ENCODE results near the gene CCR6. TPM values are rescaled to one million over a fixed set of nuclear protein-coding genes. Genes with fewer than 3 reads are reported as not detected.
"Not testable (repeated sequence)": the region's sequence is repeated elsewhere in the genome, so short reads cannot be mapped to it uniquely, and the experiment has no call there.

The CCR6 gene
- total and polyA plus RNA-seq, 2 donors, result 2.1 to 2.7 TPM

DNA sequence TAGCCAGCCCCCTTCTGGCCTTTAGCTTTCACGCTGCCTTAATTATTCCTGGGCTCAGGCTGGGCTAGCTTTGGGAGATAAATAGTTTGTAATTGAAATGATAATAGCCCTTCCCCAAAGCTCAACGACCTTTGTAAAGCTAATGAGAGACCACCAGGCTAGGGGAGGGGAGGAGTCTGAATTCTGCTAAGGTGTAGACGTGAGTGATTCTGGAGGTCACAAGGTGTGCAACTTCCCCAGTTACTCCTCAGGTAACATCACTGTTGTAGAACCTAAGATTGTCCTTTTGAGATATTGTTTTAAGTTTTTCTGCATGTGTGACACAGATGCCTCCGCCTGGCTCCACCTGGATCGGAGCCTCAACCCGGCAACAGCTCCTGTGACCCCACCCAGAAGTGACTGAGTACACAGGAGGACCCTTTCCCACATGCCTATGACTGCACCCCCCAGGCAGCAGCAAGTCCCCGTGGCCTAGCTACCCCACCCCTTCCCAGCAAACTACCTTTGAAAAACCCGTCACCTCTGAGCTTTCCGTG lies 40.6 kb downstream of the CCR6 start:
- Histone ChIP-seq H3K9me3 (ENCODE audit: control insufficient read depth in 2 of 2, insufficient read depth in 1 of 2, low read length in 1 of 2) (no peaks in the 10 kb centered on the region), H3K4me1 (ENCODE audit: control insufficient read depth in 2 of 2, insufficient read depth in 2 of 2, low read length in 2 of 2) (no peaks in the 10 kb centered on the region), H3K27ac (ENCODE audit: low read depth in 1 of 2, low read length in 1 of 2) (no peak overlapping the region), H3K4me3 (ENCODE audit: low read length in 2 of 2) (no peak overlapping the region), H3K27me3 (ENCODE audit: control insufficient read depth in 2 of 2, insufficient read depth in 1 of 2, low read length in 1 of 2) (peaks cover 0 to 2% of the 10 kb centered on the region in 2 donors), H3K36me3 (ENCODE audit: control insufficient read depth in 2 of 2, insufficient read depth in 2 of 2, low read length in 1 of 2) (no peaks in the 10 kb centered on the region)
- no peak for DNase-seq (ENCODE audit: low read depth in 6 of 9, low spot score in 9 of 9)
- 93% methylated on average over 9 of the region's 9 CpGs for WGBS

- Histone ChIP-seq H3K4me3 (ENCODE audit: low read length in 2 of 2) (no peak overlapping the region), H3K9me3 (ENCODE audit: control insufficient read depth in 2 of 2, insufficient read depth in 1 of 2, low read length in 1 of 2) (no peaks in the 10 kb centered on the region), H3K27me3 (ENCODE audit: control insufficient read depth in 2 of 2, insufficient read depth in 1 of 2, low read length in 1 of 2) (peaks cover 0 to 2% of the 10 kb centered on the region in 2 donors), H3K36me3 (ENCODE audit: control insufficient read depth in 2 of 2, insufficient read depth in 2 of 2, low read length in 1 of 2) (no peaks in the 10 kb centered on the region), H3K27ac (ENCODE audit: low read depth in 1 of 2, low read length in 1 of 2) (no peak overlapping the region), H3K4me1 (ENCODE audit: control insufficient read depth in 2 of 2, insufficient read depth in 2 of 2, low read length in 2 of 2) (no peaks in the 10 kb centered on the region)
- WGBS, result 76% methylated on average over 3 of the region's 3 CpGs
- no peak for DNase-seq (ENCODE audit: low read depth in 6 of 9, low spot score in 9 of 9)
Measured at GRCh38 chr6:167164261-167164660, 41.4 kb downstream of the CCR6 start.

DNA sequence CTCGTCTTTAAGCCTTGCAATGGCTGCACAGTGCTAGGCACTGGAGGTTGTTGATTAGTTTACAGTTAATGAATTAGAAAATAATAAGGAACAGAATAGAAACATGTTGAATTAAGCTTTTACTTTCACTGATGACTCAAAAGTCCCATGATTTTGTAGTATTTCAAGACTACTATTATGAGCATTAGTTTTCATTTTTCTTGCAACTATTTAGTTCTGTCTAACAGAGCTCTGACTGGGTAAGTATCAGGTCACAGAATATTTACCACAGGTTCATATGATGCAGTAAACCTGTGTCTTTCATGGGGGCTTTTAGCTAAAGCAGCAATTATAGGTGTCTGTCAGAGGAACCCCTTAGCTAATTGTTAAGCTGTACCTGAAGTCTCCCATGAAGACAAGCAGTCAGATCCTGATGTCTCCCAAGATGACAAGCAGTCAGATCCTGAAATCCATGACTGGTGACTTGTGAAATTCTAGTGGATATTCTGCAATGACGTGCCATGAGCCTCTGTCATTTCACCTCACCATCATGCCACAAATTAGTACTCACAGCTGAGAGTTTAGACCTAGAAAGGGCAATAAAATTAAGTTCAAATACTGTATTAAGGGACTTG lies 43.1 kb downstream of the CCR6 start:
- no peak overlapping the region for H3K4me3 ChIP-seq (ENCODE audit: low read length in 2 of 2)
- H3K4me1 ChIP-seq (ENCODE audit: control insufficient read depth in 2 of 2, insufficient read depth in 2 of 2, low read length in 2 of 2), result no peaks in the 10 kb centered on the region
- no peaks in the 10 kb centered on the region for H3K36me3 ChIP-seq (ENCODE audit: control insufficient read depth in 2 of 2, insufficient read depth in 2 of 2, low read length in 1 of 2)
- no peak overlapping the region for H3K27ac ChIP-seq (ENCODE audit: low read depth in 1 of 2, low read length in 1 of 2)
- peaks cover 0 to 2% of the 10 kb centered on the region in 2 donors for H3K27me3 ChIP-seq (ENCODE audit: control insufficient read depth in 2 of 2, insufficient read depth in 1 of 2, low read length in 1 of 2)
- DNase-seq (ENCODE audit: low read depth in 6 of 9, low spot score in 9 of 9), result no peak
- no peaks in the 10 kb centered on the region for H3K9me3 ChIP-seq (ENCODE audit: control insufficient read depth in 2 of 2, insufficient read depth in 1 of 2, low read length in 1 of 2)
- WGBS, result 90% methylated on average over 2 of the region's 2 CpGs

GRCh38 chr6:167167699-167168098 lies 44.8 kb downstream of the CCR6 start:
- WGBS, result 72% methylated on average over 8 of the region's 10 CpGs
- DNase-seq (ENCODE audit: low read depth in 6 of 9, low spot score in 9 of 9), result not testable (repeated sequence)

DNA sequence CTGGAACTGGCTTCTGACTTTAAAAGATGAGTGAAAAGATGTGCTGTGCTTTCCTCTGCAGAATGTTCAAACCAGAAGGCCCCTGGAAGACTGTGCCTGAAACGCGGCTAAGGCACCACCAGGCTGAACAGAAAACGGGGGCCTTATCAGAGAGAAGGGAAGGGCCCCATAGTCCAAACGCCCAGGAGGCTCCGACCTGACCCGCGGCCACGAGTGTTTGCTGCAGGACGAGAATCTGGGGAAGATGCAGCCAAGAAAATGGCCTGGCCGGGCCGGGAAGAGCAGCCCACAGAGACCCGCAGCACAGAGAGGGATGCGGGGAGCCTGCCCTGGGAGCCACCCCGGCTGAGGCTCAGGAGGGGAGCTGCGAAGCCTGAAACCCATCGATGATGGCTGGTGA lies 45.4 kb downstream of the CCR6 start:
- H3K4me1 ChIP-seq (ENCODE audit: control insufficient read depth in 2 of 2, insufficient read depth in 2 of 2, low read length in 2 of 2); H3K4me3 ChIP-seq (ENCODE audit: low read length in 2 of 2); DNase-seq (ENCODE audit: low read depth in 6 of 9, low spot score in 9 of 9); H3K27ac ChIP-seq (ENCODE audit: low read depth in 1 of 2, low read length in 1 of 2); H3K9me3 ChIP-seq (ENCODE audit: control insufficient read depth in 2 of 2, insufficient read depth in 1 of 2, low read length in 1 of 2); H3K36me3 ChIP-seq (ENCODE audit: control insufficient read depth in 2 of 2, insufficient read depth in 2 of 2, low read length in 1 of 2); H3K27me3 ChIP-seq (ENCODE audit: control insufficient read depth in 2 of 2, insufficient read depth in 1 of 2, low read length in 1 of 2): not testable (repeated sequence)
- WGBS, result 89% methylated on average over 13 of the region's 16 CpGs

More at GRCh38 chr6:167167699-167168098, 44.8 kb downstream of the CCR6 start:
- not testable (repeated sequence) for H3K27ac ChIP-seq (ENCODE audit: low read depth in 1 of 2, low read length in 1 of 2); H3K4me3 ChIP-seq (ENCODE audit: low read length in 2 of 2); H3K4me1 ChIP-seq (ENCODE audit: control insufficient read depth in 2 of 2, insufficient read depth in 2 of 2, low read length in 2 of 2); H3K27me3 ChIP-seq (ENCODE audit: control insufficient read depth in 2 of 2, insufficient read depth in 1 of 2, low read length in 1 of 2); H3K36me3 ChIP-seq (ENCODE audit: control insufficient read depth in 2 of 2, insufficient read depth in 2 of 2, low read length in 1 of 2); H3K9me3 ChIP-seq (ENCODE audit: control insufficient read depth in 2 of 2, insufficient read depth in 1 of 2, low read length in 1 of 2)

DNA sequence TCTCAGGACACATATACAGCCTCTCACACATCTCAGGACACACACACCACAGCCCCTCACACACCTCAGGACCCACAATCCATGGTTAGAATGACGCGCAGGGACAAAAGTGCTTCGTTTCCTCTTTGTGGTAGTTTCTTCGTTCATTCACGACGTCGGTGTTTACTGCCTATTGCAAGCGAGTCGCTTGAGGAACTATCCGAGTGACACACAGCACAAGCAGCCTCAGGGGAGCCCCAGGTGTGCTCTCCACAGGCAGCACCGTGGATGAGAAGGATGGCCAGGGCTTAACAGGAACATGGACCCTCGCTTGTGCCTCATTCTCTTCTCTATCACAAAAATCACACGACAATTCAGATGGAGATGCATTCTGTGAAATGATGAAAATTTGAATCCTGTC lies 47.0 kb downstream of the CCR6 start:
- 75% methylated on average over 4 of the region's 13 CpGs for WGBS
- not testable (repeated sequence) for H3K36me3 ChIP-seq (ENCODE audit: control insufficient read depth in 2 of 2, insufficient read depth in 2 of 2, low read length in 1 of 2); DNase-seq (ENCODE audit: low read depth in 6 of 9, low spot score in 9 of 9); H3K27ac ChIP-seq (ENCODE audit: low read depth in 1 of 2, low read length in 1 of 2); H3K9me3 ChIP-seq (ENCODE audit: control insufficient read depth in 2 of 2, insufficient read depth in 1 of 2, low read length in 1 of 2); H3K27me3 ChIP-seq (ENCODE audit: control insufficient read depth in 2 of 2, insufficient read depth in 1 of 2, low read length in 1 of 2); H3K4me1 ChIP-seq (ENCODE audit: control insufficient read depth in 2 of 2, insufficient read depth in 2 of 2, low read length in 2 of 2); H3K4me3 ChIP-seq (ENCODE audit: low read length in 2 of 2)

GRCh38 chr6:167171300-167171699 lies 48.4 kb downstream of the CCR6 start:
- not testable (repeated sequence) for H3K36me3 ChIP-seq (ENCODE audit: control insufficient read depth in 2 of 2, insufficient read depth in 2 of 2, low read length in 1 of 2); H3K27me3 ChIP-seq (ENCODE audit: control insufficient read depth in 2 of 2, insufficient read depth in 1 of 2, low read length in 1 of 2); H3K27ac ChIP-seq (ENCODE audit: low read depth in 1 of 2, low read length in 1 of 2); H3K9me3 ChIP-seq (ENCODE audit: control insufficient read depth in 2 of 2, insufficient read depth in 1 of 2, low read length in 1 of 2); DNase-seq (ENCODE audit: low read depth in 6 of 9, low spot score in 9 of 9); H3K4me3 ChIP-seq (ENCODE audit: low read length in 2 of 2); H3K4me1 ChIP-seq (ENCODE audit: control insufficient read depth in 2 of 2, insufficient read depth in 2 of 2, low read length in 2 of 2)
- WGBS, result 94% methylated on average over 11 of the region's 11 CpGs

DNA sequence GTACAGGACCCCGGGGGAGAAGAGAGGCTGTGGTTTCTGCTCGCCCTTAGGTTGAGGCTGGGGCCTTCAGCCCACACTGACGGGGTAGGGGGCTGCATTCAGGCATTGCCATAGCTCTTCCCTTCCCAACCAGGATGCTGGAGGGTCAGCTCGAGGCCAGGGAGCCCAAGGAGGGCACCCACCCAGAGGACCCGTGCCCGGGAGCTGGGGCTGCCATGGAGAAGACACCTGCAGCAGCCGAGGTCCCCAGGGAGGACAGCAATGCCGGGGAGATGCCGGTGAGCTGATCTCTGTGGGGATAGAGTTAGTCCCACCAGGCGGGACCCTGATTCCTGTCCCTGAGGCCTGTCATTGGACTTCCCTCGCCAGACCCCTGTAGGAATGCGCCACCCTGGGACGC lies 49.1 kb downstream of the CCR6 start:
- DNase-seq (ENCODE audit: low read depth in 6 of 9, low spot score in 9 of 9); H3K27me3 ChIP-seq (ENCODE audit: control insufficient read depth in 2 of 2, insufficient read depth in 1 of 2, low read length in 1 of 2); H3K4me1 ChIP-seq (ENCODE audit: control insufficient read depth in 2 of 2, insufficient read depth in 2 of 2, low read length in 2 of 2); H3K9me3 ChIP-seq (ENCODE audit: control insufficient read depth in 2 of 2, insufficient read depth in 1 of 2, low read length in 1 of 2); H3K4me3 ChIP-seq (ENCODE audit: low read length in 2 of 2); H3K27ac ChIP-seq (ENCODE audit: low read depth in 1 of 2, low read length in 1 of 2); H3K36me3 ChIP-seq (ENCODE audit: control insufficient read depth in 2 of 2, insufficient read depth in 2 of 2, low read length in 1 of 2): not testable (repeated sequence)
- 89% methylated on average over 13 of the region's 13 CpGs for WGBS

- 92% methylated on average over 14 of the region's 14 CpGs for WGBS
- not testable (repeated sequence) for H3K36me3 ChIP-seq (ENCODE audit: control insufficient read depth in 2 of 2, insufficient read depth in 2 of 2, low read length in 1 of 2); H3K9me3 ChIP-seq (ENCODE audit: control insufficient read depth in 2 of 2, insufficient read depth in 1 of 2, low read length in 1 of 2); H3K27me3 ChIP-seq (ENCODE audit: control insufficient read depth in 2 of 2, insufficient read depth in 1 of 2, low read length in 1 of 2); DNase-seq (ENCODE audit: low read depth in 6 of 9, low spot score in 9 of 9); H3K4me1 ChIP-seq (ENCODE audit: control insufficient read depth in 2 of 2, insufficient read depth in 2 of 2, low read length in 2 of 2); H3K27ac ChIP-seq (ENCODE audit: low read depth in 1 of 2, low read length in 1 of 2); H3K4me3 ChIP-seq (ENCODE audit: low read length in 2 of 2)
Measured at GRCh38 chr6:167177271-167177670, 54.4 kb downstream of the CCR6 start.
